Activated CD4-positive, alpha-beta T cell treated with anti-CD3 and anti-CD28 coated beads for 36 hours (primary cell): ENCODE data around the gene ELAVL3. TPM values are rescaled to one million over a fixed set of nuclear protein-coding genes. Genes with fewer than 3 reads are reported as not detected.

ENCODE experiments used
- ATAC-seq: fragments of 200-7000 bp; cut with Tn5 transposase; one replicate; pipeline ENCODE4 v1.10.0; 2021; ENCODE audit warnings: mild to moderate bottlenecking, moderate library complexity
- CTCF ChIA-PET: fragments of 350-600 bp; sonication (Branson Sonifier 250); formaldehyde crosslinking; loops from one replicate; lab custom pipeline; 2021; ENCODE audit warnings: antibody characterized with exemption; lab: Charles Lee
- POLR2A ChIA-PET: fragments of 350-600 bp; sonication (Branson Sonifier 250); formaldehyde crosslinking; loops from one replicate; lab custom pipeline; 2021; ENCODE audit warnings: antibody characterized with exemption, inconsistent platforms; lab: Charles Lee
- DNase-seq: peaks from one replicate; pipeline ENCODE4 v3.0.0-alpha.2; 2020
- H3K27ac Mint-ChIP-seq: one replicate; pipeline ENCODE4 v1.8.0; 2021; ENCODE audit warnings: mixed read lengths
- H3K27me3 Mint-ChIP-seq: one replicate; pipeline ENCODE4 v1.8.0; 2021; ENCODE audit warnings: mixed read lengths
- H3K36me3 Mint-ChIP-seq: one replicate; pipeline ENCODE4 v1.8.0; 2021; ENCODE audit warnings: low read depth, mixed read lengths
- H3K4me1 Mint-ChIP-seq: one replicate; pipeline ENCODE4 v1.8.0; 2021; ENCODE audit warnings: mixed read lengths
- H3K4me3 Mint-ChIP-seq: one replicate; pipeline ENCODE4 v1.8.0; 2021; ENCODE audit warnings: mild to moderate bottlenecking, moderate library complexity, mixed read lengths
- H3K9me3 Mint-ChIP-seq: one replicate; pipeline ENCODE4 v1.8.0; 2021; ENCODE audit warnings: low read depth, mixed read lengths
- intact Hi-C, 2 experiments: fragments of 100-400 bp; cut with DNase I in 1 of 2; cut with micrococcal nuclease in 1 of 2; formaldehyde crosslinking; loops; one replicate each; pipeline versions ENCODE4 v1.14.2 to v1.15.1; 2022 to 2024; cut with DNase I, micrococcal nuclease
- microRNA-seq: library from miRNA; unstranded; fragments of <30 nt; microRNA quantifications from one replicate; pipeline ENCODE4 v1.2.0, GENCODE V29; 2021; ENCODE audit warnings: borderline replicate concordance
- total RNA-seq, 2 experiments: library from RNA; stranded (reverse); gene quantifications; one replicate each; pipeline ENCODE4 v1.2.3, GENCODE V29; 2021

Gene ELAVL3
- total RNA-seq, 2 experiments from 2014 or later, result 0.09 TPM; not detected in 1

DNA sequence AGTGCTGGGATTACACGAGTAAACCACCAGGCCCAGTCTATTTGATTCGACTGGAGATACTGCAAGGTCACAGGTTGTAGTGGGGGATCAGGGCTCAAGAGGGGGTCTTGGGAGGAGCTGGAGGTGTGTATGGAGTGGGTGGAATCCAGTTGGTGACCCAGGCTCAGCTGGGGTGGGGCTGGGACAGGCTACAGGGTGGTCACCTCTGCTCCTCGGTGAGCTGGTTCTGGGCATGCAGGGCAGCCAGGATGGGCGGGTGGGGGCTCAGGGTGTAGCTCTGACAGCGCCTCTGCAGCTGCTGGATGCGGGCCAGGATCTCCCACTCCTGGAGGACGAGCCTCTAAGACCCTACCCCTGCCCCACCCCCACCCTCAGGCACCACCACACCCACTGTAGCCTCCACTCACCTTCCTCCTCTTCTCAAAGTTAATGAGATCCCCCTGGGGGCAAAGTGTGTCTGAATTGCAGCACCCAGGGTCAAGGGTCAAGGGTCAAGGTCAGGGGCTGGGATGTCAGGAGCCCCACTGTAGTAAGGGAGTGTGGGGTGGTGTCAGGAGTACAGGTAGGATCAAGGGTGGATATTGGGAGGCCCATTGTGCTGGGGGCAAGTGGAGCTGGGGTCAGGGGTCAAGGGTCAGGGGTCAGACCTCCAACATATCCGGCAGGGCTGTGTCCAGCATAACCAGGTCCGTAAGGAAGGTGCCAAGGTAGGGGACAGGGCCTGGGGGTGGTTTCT is 78.9 kb downstream of the ELAVL3 start:
- Mint-ChIP-seq H3K27ac (no peak overlapping the region), H3K36me3 (no peaks in the 10 kb centered on the region), H3K9me3 (no peaks in the 10 kb centered on the region), H3K4me3 (no peak overlapping the region), H3K27me3 (peaks cover 3% of the 10 kb centered on the region), H3K4me1 (peaks cover 4% of the 10 kb centered on the region)
- ATAC-seq, result no peak
- POLR2A ChIA-PET, result no interaction called here
- CTCF ChIA-PET, result interaction anchor here (0.6 kb wide), 1 partner anchor 14 kb away, joined by 3 read pairs; no protein-coding TSS in a partner anchor
- intact Hi-C loops, result no loop called here
- no peak for DNase-seq

Small RNA genes lying within 50 kb of the gene (microRNA-seq; reads per million reads assigned to microRNA genes)
- 4.6 reads per million, percentile 12 among the genes with 10 or more reads in this experiment for gene MIR7974

Other genes starting within 250 kb of the ELAVL3 start
- gene ANGPTL8, start 241.4 kb downstream of the ELAVL3 start, total RNA-seq, result not detected
- gene DOCK6, start 218.5 kb downstream of the ELAVL3 start, total RNA-seq, result 1 to 10 TPM; 2.8 to 4.6 TPM
- gene TSPAN16, start 184.9 kb downstream of the ELAVL3 start, total RNA-seq, result not detected
- gene RAB3D, start 141.4 kb downstream of the ELAVL3 start, total RNA-seq, result 1 to 10 TPM; 7.5 to 8.9 TPM
- 10 to 100 TPM; 28.0 to 32.6 TPM for gene TMEM205, start 134.8 kb downstream of the ELAVL3 start, total RNA-seq
- gene CCDC159, start 134.5 kb downstream of the ELAVL3 start, total RNA-seq, result 10 to 100 TPM; 15.3 to 18.0 TPM
- gene PLPPR2, start 125.6 kb downstream of the ELAVL3 start, total RNA-seq, result 1 to 10 TPM; 2.1 to 2.2 TPM
- 1 to 10 TPM; 1.5 to 1.7 TPM for gene SWSAP1, start 106.4 kb downstream of the ELAVL3 start, total RNA-seq
- 1 to 10 TPM; 8.0 to 8.4 TPM for gene EPOR, start 96.7 kb downstream of the ELAVL3 start, total RNA-seq
- gene RGL3, start 61.7 kb downstream of the ELAVL3 start, total RNA-seq, result not detected
- gene ODAD3, start 45.9 kb downstream of the ELAVL3 start, total RNA-seq, result under 1 TPM; 0.16 to 0.25 TPM
- gene PRKCSH, start 45.4 kb downstream of the ELAVL3 start, total RNA-seq, result 100 to 1,000 TPM; 225 to 269 TPM
- gene ZNF653, start 24.8 kb upstream of the ELAVL3 start, total RNA-seq, result 10 to 100 TPM; 13.1 to 16.6 TPM
- gene ECSIT, start 48.1 kb upstream of the ELAVL3 start, total RNA-seq, result 10 to 100 TPM; 37.2 to 44.6 TPM
- gene CNN1, start 57.8 kb upstream of the ELAVL3 start, total RNA-seq, result not detected
- gene ELOF1, start 78.2 kb upstream of the ELAVL3 start, total RNA-seq, result 10 to 100 TPM; 48.0 to 53.7 TPM
- 10 to 100 TPM; 10.3 to 12.4 TPM for gene ACP5, start 96.6 kb upstream of the ELAVL3 start, total RNA-seq
- gene ZNF627, start 116.4 kb upstream of the ELAVL3 start, total RNA-seq, result 1 to 10 TPM; 6.4 to 6.7 TPM